Measurements from ENCODE around the gene TRIM10. TPM values are rescaled to one million over a fixed set of nuclear protein-coding genes. Genes with fewer than 3 reads are reported as not detected.

Gene TRIM10
- under 1 TPM; 0.36 to 0.82 (median 0.47) TPM for polyA plus RNA-seq (ENCODE audit: insufficient read length in 3 of 3)

GRCh38 chr6:30160785-30161531, at the start of gene TRIM10:
Gene TRIM10 (minus strand): TSS chr6:30161211. CDS start chr6:30160858, 353 bp downstream.
- DNase-seq (ENCODE audit: low read depth in 3 of 3, low spot score in 2 of 3), result no peak

DNA sequence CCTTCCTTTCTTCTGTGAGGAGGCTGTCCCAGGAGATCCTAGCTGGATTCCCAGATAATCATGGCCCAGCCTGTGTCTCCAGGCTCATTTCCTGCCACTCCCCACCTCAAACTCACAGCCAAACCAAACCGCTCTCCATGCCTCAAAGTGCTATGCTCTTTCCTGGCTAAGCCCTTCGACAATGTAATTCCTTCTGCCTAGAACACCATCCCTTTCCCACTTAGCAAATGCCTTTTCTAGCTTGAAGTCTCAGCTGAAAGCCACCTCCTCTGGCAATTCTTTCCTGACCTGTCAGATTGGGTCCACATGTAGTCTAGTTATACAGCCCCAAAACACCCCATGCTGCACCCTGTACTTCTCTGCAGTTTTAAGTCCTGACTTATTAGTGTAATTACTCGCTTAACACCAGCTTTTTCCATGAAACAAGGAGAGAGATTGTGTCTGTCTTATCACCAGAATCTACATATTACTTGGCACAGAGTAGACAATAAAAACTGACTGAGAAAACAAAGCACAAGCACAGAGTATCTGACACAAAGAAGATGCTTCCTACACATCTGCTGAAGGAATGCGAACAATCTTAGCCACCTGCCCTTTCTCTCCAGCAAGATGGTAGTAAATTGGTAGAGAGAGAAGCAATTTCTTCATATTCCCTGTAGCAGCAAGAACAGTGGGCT, 46.7 kb upstream of the TRIM10 start:
- no peak for DNase-seq (ENCODE audit: low read depth in 3 of 3, low spot score in 2 of 3)

- DNase-seq (ENCODE audit: low read depth in 3 of 3, low spot score in 2 of 3), result no peak
Observed at GRCh38 chr6:30206799-30207618, 46.0 kb upstream of the TRIM10 start.

DNA sequence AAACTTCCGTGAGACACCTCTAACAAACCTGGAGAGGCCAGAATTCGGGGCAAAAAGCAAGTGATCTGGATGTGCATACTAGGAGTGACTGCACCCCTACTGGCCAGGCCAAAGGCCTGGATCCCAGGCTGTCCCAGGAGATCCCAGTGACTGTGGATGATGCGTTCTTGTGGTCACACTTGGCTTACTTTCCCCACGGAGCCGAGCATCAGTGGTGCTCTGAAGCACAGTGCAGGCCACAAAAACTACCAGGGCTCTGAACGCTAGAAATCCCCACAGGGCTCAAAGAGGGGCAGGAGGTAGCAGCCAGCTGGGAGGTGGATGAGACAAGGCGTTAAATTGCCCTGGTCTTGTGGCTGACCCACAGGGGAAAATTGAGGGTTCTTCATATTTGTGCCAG, 45.1 kb upstream of the TRIM10 start:
- DNase-seq (ENCODE audit: low read depth in 3 of 3, low spot score in 2 of 3), result no peak

GRCh38 chr6:30204116-30204515, 43.1 kb upstream of the TRIM10 start:
- DNase-seq (ENCODE audit: low read depth in 3 of 3, low spot score in 2 of 3), result no peak

DNA sequence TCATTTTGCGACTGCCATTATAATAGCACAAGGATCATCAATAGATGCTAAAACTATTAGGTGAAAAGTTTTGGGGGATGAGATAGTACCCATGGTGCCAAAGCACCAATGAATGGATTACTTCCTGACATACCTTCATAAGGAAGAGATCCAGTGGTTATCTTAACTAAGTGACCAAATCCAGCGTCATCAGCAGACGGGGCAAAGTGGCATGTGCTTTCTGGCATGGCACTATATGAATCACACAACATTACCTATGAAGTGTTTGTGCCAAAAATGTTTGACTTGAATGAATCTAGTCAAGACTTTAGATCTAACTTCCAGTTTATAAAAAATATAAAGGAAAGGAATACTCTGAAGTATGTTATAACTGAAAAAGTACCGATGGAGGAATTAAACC, 41.4 kb upstream of the TRIM10 start:
- no peak for DNase-seq (ENCODE audit: low read depth in 3 of 3, low spot score in 2 of 3)

DNA sequence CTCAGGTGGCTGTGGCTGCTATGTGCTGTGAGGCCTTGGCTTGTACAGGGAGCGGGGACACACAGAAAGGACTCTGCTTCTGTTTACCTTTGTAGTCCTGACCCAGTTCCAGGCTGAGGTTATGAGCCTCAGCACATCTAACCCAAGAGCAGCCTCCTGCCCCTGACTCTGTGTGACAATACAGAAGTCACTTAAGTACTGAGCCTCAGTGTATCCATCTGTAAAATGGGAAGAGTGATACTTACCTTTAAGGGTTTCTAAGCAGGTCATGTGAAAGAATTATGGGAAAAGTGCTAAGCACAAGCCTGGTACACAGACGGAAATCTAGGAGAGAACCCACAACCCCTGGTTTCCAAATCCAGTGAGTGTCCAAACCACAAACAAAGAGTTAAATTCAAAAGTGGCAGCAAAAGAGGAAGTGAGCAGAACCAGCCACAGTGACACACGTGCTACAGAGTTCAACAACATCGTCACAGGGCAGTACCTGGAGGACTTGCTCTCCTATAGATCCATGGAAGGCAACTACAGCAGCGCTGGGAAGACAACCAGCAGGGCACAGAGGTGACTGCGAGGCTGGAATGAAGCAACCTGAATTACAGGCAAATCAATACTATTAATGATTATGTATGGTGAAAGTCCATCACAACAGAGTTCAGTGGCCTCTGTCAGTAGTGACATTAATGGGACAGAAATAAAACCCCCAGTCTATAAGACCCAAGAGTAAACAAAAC, 39.7 kb upstream of the TRIM10 start:
- DNase-seq (ENCODE audit: low read depth in 3 of 3, low spot score in 2 of 3), result no peak

DNA sequence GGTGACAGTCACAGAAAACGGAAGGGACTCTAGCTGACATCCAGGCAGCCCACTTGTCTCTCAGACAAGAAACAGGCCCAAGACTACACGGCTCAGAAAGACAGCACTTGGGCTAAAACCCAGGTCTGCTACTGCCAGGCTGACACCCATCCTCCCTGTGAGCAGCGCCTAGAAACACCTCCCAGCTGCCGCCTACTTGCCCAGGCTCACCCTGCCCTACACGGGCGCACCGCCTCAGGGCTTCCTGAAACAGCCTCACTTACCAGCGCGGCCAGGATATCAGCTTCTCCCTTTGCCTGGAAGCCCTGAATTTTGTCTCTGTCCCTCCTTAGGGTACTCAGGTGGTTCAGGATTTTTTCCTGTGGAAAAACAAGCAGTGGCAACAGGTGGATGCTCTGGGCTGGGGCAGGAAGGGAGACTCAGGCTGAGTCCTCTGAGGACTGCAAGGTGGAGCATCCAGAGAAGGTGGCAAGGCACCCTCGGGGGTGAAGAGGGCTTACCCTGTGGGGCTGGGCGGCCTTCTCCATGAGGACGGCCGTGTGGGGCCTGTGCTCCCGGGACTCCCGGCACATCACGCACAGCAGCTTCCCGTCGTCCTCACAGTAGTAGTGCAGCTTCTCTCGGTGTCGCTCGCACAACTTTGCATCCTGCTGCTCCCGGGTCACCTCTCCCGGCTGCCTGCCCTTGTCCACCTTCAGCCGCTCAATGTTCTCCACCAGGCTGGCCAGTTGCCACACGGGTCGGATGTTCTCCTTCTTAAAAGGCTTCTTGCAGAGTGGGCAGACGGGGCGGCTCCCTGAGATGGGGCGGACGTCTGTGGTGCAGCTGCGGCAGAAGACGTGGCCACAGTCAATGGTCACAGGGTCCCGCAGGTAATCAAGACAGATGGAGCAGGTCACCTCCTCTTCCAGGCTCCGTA, 37.4 kb upstream of the TRIM10 start:
- no peak for DNase-seq (ENCODE audit: low read depth in 3 of 3, low spot score in 2 of 3)

DNA sequence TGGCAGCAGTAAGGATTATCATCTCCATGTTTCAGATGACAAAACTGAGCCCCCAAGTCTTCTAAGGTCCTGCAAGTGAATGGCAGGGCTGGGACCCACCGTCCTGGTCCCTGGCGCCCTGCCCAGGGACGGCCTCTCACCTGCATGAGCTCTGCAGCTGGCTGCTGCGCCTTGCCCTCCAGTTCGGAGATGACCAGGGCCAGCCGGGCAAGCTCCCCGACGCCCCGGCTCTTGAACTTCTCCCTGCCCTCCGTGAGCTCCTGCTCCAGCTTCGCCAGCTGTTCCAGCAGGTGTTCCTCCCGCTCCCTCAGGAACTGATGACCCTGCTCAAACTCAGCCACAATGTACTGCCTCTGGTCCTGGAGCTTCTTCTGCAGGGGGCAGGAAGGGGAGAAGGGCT, 35.4 kb upstream of the TRIM10 start:
- no peak for DNase-seq (ENCODE audit: low read depth in 3 of 3, low spot score in 2 of 3)

DNA sequence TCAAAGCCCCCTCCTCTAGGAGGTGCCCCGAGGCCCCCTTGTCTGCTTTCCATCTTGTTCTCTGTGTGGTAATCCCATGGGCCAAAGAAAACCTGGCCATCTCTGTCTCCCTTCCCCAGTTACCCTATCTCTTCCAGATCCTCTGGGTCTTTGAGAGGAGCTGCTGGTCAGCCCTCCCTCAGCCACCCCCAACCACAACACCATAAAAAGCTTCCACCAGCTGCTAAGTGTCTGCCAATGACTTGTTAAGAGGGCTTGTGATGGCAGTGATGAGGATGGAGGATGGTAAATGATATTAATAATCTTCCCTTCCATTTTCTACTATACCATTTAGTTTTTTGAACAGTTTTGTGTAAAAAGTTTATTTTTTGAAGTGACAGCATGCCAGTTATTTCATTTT, 34.9 kb upstream of the TRIM10 start:
- DNase-seq (ENCODE audit: low read depth in 3 of 3, low spot score in 2 of 3), result no peak

- no peak for DNase-seq (ENCODE audit: low read depth in 3 of 3, low spot score in 2 of 3)
Observed at GRCh38 chr6:30194797-30195690, 34.0 kb upstream of the TRIM10 start.

DNA sequence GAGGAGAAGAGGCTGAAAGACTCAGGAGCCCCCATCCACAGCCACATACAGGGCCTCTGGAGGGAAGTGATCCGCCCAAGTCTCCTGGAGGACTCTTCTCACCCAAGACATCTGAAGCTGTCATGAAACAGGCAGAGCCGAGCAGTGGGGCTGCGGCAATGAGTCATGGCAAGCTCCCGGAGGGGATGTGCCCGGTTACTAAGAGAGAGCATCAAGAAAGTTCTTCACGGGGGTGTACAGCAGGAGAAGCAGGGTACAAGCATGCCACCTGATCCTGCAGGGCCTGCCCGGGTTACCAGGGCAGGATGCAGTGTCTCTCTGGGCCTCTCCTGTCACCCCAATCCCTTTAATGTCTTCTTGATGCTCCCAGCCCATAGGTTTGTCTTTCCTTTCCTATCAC, 31.1 kb upstream of the TRIM10 start:
- no peak for DNase-seq (ENCODE audit: low read depth in 3 of 3, low spot score in 2 of 3)

DNA sequence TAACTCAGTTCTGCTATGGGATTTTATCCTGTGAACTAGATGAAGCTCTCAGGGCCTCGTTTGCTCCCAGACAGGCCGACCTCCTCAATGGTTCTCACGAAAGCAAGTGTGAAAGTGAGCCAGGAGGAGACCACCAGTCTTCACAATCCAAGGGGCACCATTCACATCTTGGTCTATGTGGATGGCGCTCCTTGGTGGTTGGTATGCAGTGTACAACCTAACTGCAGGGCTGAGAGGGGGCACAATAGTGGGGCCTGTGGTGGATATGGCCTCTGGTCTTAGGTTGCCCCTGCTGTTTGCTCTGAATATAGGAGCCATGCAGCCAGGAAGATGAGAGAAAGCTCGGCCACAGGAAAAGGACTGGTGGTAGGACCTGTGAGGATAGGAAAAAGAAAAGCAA, 27.5 kb upstream of the TRIM10 start:
- DNase-seq (ENCODE audit: low read depth in 3 of 3, low spot score in 2 of 3), result no peak

GRCh38 chr6:30185846-30186484, 25.0 kb upstream of the TRIM10 start:
- DNase-seq (ENCODE audit: low read depth in 3 of 3, low spot score in 2 of 3), result no peak

- DNase-seq (ENCODE audit: low read depth in 3 of 3, low spot score in 2 of 3), result no peak
Observed at GRCh38 chr6:30184417-30185031, 23.5 kb upstream of the TRIM10 start.

GRCh38 chr6:30180145-30180544, 19.1 kb upstream of the TRIM10 start:
- DNase-seq (ENCODE audit: low read depth in 3 of 3, low spot score in 2 of 3), result no peak

DNA sequence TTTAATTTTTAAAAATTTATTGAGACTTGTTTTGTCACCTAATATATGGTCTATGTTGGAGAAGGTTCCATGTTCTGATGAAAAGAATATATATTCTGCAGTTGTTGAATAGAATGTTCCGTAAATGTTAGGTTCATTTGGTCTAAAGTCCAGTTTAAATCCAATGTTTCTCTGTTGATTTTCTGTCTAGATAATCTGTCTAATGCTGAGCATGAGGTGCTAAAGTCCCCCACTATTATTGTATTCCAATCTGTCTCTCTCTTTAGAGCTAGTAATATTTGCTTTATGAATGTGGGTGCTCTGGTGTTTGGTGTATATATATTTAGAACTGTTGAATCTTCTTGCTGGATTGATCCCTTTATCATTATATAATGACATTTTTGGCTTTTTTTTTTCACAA, 17.8 kb upstream of the TRIM10 start:
- no peak for DNase-seq (ENCODE audit: low read depth in 3 of 3, low spot score in 2 of 3)

DNA sequence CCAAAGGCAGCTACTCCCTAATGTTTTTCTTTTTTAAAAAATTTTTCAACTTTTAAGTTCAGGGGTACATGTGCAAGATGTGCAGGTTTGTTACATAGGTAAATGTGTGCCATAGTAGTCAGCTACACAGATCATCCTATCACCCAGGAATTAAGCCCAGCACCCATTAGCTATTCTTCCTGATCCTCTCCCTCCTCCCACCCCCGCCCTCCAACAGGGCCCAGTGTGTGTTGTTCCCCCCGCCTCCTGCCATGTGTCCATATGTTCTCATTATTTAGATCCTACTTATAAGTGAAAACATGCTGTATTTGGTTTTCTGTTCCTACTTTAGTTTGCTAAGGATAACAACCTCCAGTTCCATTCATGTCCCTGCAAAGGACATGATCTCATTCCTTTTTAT, 14.8 kb upstream of the TRIM10 start:
- DNase-seq (ENCODE audit: low read depth in 3 of 3, low spot score in 2 of 3), result no peak

All from right renal cortex interstitium (tissue), 3 donors.